Thyroid gland (tissue), 4 donors: Measurements from ENCODE around the gene C1orf159. TPM values are rescaled to one million over a fixed set of nuclear protein-coding genes. Genes with fewer than 3 reads are reported as not detected.
A peak's percentile ranks its signal among the peaks of the same experiment; 100 is the strongest.

ENCODE experiments used
- DNase-seq, 2 donors: peaks; one replicate each; pipeline ENCODE4 v3.0.0-alpha.2; 2019
- H3K27ac ChIP-seq, 3 donors: fragments of 200-600 bp; sonication (generic); 1 replicate in 2 of 3; 2 replicates in 1 of 3; pipeline ENCODE4 v1.5.1; 2016 to 2019; ENCODE audit warnings: mild to moderate bottlenecking in 1 of 3, moderate library complexity in 1 of 3
- H3K27me3 ChIP-seq: fragments of 200-600 bp; sonication (generic); one replicate; pipeline ENCODE4 v1.5.1; 2019
- H3K36me3 ChIP-seq, 2 donors: fragments of 200-600 bp; sonication (generic); one replicate each; pipeline ENCODE4 v1.5.1; 2016 to 2019
- H3K4me1 ChIP-seq, 2 donors: fragments of 200-600 bp; sonication (generic); one replicate each; pipeline ENCODE4 v1.5.1; 2017 to 2019
- H3K4me3 ChIP-seq, 3 donors: fragments of 200-600 bp; sonication (generic); replicated peaks in 1 of 3; 1 replicate in 2 of 3; 2 replicates in 1 of 3; pipeline ENCODE4 v1.5.1; 2016; ENCODE audit warnings: mild to moderate bottlenecking in 1 of 3
- H3K9me3 ChIP-seq: fragments of 200-600 bp; sonication (generic); one replicate; pipeline ENCODE4 v1.5.1; 2017
- POLR2A ChIP-seq, 2 donors: fragments of 450-650 bp; IDR thresholded peaks; one replicate each; pipeline ENCODE4 v1.6.1; 2017; ENCODE audit warnings: antibody characterized with exemption in 2 of 2, mild to moderate bottlenecking in 2 of 2, moderate library complexity in 1 of 2
- WGBS, 2 donors: methylation state at CpG; one replicate each; pipeline ENCODE4 v1.1.5; 2017; 5-methylcytosine and 5-hydroxymethylcytosine counted together
- intact Hi-C: fragments of 100-400 bp; cut with DNase I; formaldehyde crosslinking; loops from one replicate; pipeline ENCODE4 v1.15.1; 2023
- total RNA-seq, 4 donors: library from RNA; depleted of rRNA; stranded (reverse); fragments of >200 nt; gene quantifications; one replicate each; pipeline ENCODE4 v1.2.3, GENCODE V29; 2016
- TF ChIP-seq, protein P1 (sequence below), 6 experiments: fragments of 200-600 bp in 3 of 6; fragments of 450-650 bp in 3 of 6; sonication (generic) in 3 of 6; IDR thresholded peaks; one replicate each; pipeline ENCODE4 v1.5.1; 2016 to 2019; ENCODE audit warnings: antibody characterized with exemption in 6 of 6, mild to moderate bottlenecking in 2 of 6, inconsistent platforms in 1 of 6, moderate library complexity in 1 of 6

The C1orf159 gene
- total RNA-seq, 4 donors from 2014 or later, result 10.3 to 27.6 (median 19.6) TPM

DNA sequence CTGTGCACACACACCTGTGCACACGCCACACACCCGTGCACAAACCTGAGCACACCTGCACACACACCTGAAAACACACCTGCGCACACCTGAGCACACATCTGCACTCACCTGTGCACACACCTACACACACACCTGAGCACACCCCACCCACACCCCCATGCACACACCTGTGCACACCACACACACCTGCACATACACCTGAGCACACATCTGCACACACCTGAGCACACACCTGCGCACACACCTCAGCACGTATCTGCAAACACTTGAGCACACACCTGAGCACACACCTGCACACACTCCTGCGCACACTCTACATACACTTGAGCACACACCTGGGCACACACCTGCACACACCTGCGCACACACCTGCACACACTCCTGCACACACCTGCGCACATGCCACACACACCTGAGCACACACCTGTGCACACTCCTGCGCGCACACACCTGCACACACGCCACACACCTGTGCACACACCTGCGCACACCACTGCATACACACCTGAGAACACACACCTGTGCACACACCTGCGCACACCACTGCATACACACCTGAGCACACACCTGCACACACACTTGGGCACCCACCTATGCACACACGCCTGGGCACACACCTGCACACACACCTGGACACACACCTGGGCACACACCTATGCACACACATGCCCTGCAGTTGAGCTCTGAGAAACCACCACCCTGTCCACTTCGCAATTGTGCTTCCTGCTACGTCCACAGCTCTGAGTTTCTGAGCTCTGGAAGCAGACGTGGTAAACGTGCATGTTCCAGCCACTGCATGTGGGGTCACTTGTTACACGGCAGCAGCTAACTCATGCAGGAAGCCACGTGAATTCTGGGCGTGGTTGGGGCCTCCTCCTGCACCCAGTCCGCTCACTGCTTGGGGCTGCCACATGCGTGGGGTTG is 8.0 kb upstream of the C1orf159 start:
- H3K4me3 ChIP-seq, result no peak overlapping the region
- peaks cover 0 to 8% of the 10 kb centered on the region in 2 donors for H3K4me1 ChIP-seq
- TF ChIP-seq, protein P1, sequence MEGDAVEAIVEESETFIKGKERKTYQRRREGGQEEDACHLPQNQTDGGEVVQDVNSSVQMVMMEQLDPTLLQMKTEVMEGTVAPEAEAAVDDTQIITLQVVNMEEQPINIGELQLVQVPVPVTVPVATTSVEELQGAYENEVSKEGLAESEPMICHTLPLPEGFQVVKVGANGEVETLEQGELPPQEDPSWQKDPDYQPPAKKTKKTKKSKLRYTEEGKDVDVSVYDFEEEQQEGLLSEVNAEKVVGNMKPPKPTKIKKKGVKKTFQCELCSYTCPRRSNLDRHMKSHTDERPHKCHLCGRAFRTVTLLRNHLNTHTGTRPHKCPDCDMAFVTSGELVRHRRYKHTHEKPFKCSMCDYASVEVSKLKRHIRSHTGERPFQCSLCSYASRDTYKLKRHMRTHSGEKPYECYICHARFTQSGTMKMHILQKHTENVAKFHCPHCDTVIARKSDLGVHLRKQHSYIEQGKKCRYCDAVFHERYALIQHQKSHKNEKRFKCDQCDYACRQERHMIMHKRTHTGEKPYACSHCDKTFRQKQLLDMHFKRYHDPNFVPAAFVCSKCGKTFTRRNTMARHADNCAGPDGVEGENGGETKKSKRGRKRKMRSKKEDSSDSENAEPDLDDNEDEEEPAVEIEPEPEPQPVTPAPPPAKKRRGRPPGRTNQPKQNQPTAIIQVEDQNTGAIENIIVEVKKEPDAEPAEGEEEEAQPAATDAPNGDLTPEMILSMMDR (IDR thresholded peaks at IDR 0.05), result no peak
- no peak for TF ChIP-seq POLR2A (IDR thresholded peaks at IDR 0.05)
- 87 to 92% methylated on average over 19 to 23 of the region's 23 CpGs for WGBS, 2 donors
- no peak overlapping the region for H3K27ac ChIP-seq
- no peaks in the 10 kb centered on the region for H3K27me3 ChIP-seq
- no peak for DNase-seq
- intact Hi-C loops, result loop anchor here (2.0 kb wide), 1 partner anchor 167 kb away; no protein-coding TSS in a partner anchor
- H3K36me3 ChIP-seq, result no peaks in the 10 kb centered on the region
- H3K9me3 ChIP-seq, result no peaks in the 10 kb centered on the region

DNA sequence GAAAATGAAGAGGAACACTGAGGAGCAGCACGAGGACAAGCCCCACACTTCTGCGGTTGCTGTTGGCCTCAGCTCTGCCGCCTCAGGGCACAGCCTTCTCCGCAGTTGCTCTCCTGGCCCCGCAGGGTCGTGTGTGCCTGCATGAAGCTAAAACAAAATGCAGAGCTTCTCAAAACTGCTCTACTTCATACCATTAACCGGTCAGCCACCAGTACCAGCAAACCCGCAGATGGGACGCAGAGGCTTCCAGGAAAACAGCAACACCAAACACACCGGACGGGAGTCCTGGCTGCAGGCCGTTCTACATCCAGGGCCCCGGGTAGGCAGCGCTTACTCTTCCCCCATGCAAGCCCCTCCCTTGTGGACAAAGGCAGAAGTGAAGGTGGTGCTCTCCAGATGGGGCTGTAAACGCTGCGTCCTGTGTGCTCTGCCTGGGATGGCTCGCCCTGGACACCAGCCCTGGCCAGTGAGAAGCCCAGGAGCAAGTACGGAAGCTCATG is 7.1 kb upstream of the C1orf159 start:
- peaks cover 0 to 8% of the 10 kb centered on the region in 2 donors for H3K4me1 ChIP-seq
- H3K9me3 ChIP-seq, result no peaks in the 10 kb centered on the region
- 72 to 76% methylated on average over 17 to 18 of the region's 18 CpGs for WGBS, 2 donors
- no peak overlapping the region for H3K4me3 ChIP-seq
- no peak for DNase-seq
- intact Hi-C loops, result loop anchor here (2.0 kb wide), 1 partner anchor 168 kb away; no protein-coding TSS in a partner anchor
- no peaks in the 10 kb centered on the region for H3K27me3 ChIP-seq
- TF ChIP-seq POLR2A (IDR thresholded peaks at IDR 0.05), result no peak
- TF ChIP-seq, protein P1 (IDR thresholded peaks at IDR 0.05), result no peak
- H3K36me3 ChIP-seq, result no peaks in the 10 kb centered on the region
- H3K27ac ChIP-seq, result no peak overlapping the region

DNA sequence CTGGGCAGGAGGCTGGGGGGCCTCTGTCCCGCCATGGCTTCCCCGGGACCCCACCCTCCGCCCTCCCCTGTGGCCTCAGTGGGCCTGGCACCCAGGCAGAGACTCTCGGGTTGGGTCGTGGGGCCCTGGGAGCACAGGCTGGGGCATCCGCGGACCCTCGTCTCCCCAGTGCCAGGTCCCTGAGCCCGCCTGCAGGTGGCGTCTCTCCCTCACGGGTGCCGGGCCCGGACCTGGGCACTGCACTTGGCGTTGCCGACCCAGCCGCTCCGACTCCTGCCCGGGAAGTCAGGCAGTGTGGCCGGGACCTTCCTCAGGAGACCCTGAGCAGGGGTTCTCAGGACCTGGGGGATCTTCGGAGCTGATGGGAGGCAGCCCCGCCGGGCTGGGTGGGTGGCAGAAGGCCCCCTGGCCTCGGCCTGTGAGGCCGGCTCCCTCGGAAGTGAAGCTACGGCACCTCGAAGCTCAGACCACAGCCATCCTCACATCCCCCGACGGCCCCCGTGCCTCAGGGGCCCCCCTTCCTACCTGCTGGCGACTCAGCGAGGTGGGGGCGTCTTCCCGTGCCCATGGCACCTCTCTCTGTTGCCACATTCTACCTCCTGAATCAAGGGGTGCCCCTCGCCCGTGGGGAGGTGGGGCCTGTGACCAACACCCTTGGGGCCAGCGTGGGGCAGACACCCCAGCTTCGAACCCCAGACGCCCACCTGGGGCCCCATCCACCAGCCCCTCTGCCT is 6.4 kb upstream of the C1orf159 start:
- H3K27me3 ChIP-seq, result no peaks in the 10 kb centered on the region
- intact Hi-C loops, result loop anchor here (2.0 kb wide), 1 partner anchor 169 kb away; no protein-coding TSS in a partner anchor
- WGBS, 2 donors, result 10 to 24% methylated on average over 9 to 16 of the region's 39 CpGs

DNA sequence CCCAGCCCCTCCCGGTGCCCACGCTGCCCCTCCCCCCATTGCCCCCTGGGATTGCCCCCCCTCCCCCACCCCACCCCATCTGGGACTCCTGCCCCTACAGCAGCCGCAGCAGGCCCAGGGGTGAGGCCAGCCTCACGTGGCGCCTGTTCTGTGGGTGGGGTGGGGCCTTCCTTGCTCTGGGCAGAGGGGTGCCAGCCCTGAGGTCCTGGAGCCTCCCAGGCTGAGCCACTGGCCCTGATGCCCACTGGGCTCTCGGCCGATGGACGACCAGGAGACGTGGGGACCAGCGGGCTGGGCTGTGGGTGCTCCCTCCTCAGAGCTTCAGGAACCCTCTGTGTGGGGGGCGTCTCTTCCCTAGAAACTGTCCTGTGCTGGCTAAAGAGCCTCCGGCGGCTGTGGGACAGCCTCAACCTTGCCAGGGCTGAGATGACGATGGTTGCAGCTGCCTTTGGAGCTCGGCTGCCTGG is 5.8 kb upstream of the C1orf159 start:
- TF ChIP-seq, protein P1 (IDR thresholded peaks at IDR 0.05), result no peak
- WGBS, 2 donors, result 60% methylated on average over 6 of the region's 15 CpGs; no CpG with 5 or more reads in 1 of the 2 donors
- Histone ChIP-seq H3K9me3 (no peaks in the 10 kb centered on the region), H3K36me3 (no peaks in the 10 kb centered on the region), H3K4me3 (no peak overlapping the region), H3K27me3 (no peaks in the 10 kb centered on the region), H3K27ac (no peak overlapping the region), H3K4me1 (peaks cover 0 to 8% of the 10 kb centered on the region in 2 donors)
- DNase-seq, result no peak
- intact Hi-C loops, result loop anchor here (2.0 kb wide), 1 partner anchor 169 kb away; no protein-coding TSS in a partner anchor

More for the DNA sequence above, 6.4 kb upstream of the C1orf159 start:
- peaks cover 0 to 8% of the 10 kb centered on the region in 2 donors for H3K4me1 ChIP-seq
- peak; percentile 78 to 81 for DNase-seq
- no peak overlapping the region for H3K27ac ChIP-seq
- H3K36me3 ChIP-seq, result no peaks in the 10 kb centered on the region
- TF ChIP-seq, protein P1 (IDR thresholded peaks at IDR 0.05), result peak; percentile 71 to 93 (median 86)
- TF ChIP-seq POLR2A (IDR thresholded peaks at IDR 0.05), result no peak
- H3K9me3 ChIP-seq, result no peaks in the 10 kb centered on the region
- H3K4me3 ChIP-seq, result no peak overlapping the region
